GM08714 (cell line): ENCODE results near the gene C6orf141.
A peak's percentile ranks its signal among the peaks of the same experiment; 100 is the strongest.
"Not testable (repeated sequence)": the region's sequence is repeated elsewhere in the genome, so short reads cannot be mapped to it uniquely, and the experiment has no call there.

Experiments used
- H3K4me3 ChIP-seq: fragments of 200-500 bp; sonication (Bioruptor generic); 2 replicates; pipeline ENCODE4 v1.5.1; 2014; ENCODE audit warnings: mild to moderate bottlenecking, low read length, inconsistent platforms
- ZNF274 ChIP-seq: IDR thresholded peaks from 2 replicates; pipeline ENCODE4 v1.6.1; 2012; ENCODE audit warnings: mild to moderate bottlenecking, low read depth, low read length

The C6orf141 gene

DNA sequence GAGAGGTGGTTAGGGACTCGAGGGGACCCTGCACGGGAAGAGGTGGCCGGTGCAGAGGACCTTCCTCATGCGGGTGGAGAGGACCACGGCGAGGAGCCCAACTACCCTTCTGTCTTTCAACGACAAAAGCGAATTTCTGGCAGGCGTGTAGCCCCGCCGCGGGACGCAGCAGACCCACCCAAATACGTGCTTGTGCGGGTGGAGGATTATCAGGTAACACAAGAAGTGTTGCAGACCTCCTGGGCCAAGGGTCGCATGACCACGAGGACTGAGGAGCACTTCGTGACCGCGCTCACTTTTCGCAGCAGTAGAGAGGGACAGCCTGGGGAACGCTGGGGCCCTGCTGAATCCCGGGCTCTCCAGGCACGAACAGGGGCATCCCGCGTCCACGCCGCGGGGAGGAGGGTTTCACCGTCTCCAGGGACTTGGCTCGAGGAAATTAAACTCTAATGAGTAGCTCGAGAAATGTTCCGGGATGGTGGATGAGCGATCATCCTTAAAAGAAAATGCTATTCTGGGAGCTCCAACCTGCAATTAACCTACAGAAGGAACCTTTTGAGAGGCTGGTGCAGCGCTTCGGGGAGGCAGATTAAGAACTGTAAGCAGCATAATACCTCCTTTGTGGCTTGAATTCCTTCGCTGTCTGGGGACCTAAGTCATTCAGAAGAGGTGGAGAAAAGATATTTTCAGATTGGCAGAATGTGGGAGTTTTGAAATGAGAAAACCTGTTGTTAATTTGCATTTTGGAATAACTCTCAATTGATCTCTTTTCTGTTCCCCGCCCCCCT is 804 bp downstream of the C6orf141 start:
- H3K4me3 ChIP-seq, result peak overlapping the region; percentile 38
- TF ChIP-seq ZNF274, result no peak

DNA sequence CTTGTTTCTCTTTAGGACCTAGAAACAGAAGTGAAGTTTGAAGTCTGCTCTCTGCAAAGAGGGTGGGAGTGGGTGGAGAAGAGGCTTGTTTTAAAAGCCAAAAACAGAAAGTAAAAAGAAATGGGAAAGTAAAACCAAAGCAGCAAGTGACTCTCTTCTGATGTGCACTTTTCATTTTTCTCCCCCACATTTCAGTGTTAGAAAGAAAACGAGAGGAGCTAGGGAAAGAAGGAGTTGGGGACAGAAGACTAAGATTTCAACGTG is 1.3 kb downstream of the C6orf141 start:
- H3K4me3 ChIP-seq, result peak overlapping the region; percentile 38
- TF ChIP-seq ZNF274, result no peak

DNA sequence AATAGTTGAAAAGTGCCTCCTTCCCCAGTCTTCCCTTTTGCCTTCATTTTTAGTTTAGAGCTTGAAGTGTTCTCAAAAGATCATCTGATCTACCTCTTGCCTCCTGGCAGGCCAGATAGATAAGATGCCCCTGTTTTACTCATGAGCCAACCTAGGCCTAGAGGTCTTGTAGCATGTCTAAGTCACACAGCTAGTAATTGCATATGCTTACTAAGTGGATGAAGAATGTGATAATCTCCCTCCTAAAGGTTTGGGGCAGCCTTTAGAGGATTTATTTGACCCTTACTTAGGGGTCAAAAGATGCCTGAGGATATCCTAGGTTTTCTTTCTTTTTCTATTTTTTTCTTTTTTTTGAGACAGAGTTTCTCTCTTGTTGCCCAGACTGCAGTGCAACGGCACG is 2.1 kb downstream of the C6orf141 start:
- no peak for TF ChIP-seq ZNF274
- H3K4me3 ChIP-seq, result no peak overlapping the region

DNA sequence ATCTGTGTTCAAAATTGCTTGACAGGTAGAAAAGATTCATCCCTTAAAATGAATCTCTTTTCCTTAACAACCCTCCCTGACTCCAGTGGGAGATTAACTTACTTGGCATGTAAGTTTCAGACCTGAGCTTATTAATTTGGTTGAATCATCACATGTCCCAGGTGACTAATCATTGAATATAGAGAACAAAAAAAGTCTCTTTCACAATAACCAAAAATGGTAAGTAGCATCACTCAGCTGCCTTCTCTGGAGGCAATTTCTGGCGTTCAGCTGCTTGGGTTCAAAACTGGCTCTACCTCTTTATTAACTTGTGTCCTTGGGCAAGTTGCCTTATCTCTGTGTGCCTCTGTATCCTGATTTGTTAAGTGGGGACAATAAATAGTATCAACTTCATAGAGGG is 2.9 kb downstream of the C6orf141 start:
- no peak overlapping the region for H3K4me3 ChIP-seq
- TF ChIP-seq ZNF274, result no peak

DNA sequence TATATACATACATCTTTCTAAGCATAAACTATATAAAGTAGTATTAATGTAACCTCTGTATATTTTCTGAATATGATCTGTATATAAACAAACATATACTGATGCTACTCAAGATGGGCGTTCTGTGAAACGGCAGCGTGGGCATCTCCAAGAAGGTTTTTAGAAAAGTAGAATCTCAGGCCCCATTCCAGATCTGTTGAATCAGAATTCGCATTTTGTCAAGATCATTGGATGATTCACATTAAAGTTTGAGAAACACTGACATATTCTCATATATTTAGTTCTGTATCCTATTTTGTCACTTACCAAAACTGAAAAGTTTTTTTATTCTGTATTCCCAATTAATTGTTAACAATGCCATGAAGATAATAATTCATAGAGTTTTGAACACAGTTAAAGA is 5.5 kb downstream of the C6orf141 start:
- no peak for TF ChIP-seq ZNF274
- no peak overlapping the region for H3K4me3 ChIP-seq

DNA sequence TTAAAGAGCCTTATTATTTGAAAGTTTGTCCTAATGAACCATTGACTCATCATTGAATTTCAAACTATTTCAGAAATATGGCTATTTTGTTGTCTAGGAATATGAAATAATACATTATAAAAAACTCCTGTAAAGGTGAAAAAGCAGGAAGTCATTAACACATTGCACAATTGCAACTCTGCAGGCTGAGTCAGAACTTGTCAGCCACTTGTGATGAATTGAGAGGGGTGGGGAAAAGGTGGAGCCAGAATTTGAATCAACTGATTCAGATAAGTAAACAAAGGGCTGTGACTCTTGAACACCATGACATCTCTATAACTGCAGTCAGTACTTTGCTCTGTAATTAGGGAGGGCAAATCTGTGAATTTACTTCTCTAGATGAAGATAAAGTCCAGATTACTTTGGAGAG is 6.0 kb downstream of the C6orf141 start:
- no peak overlapping the region for H3K4me3 ChIP-seq
- TF ChIP-seq ZNF274, result no peak

DNA sequence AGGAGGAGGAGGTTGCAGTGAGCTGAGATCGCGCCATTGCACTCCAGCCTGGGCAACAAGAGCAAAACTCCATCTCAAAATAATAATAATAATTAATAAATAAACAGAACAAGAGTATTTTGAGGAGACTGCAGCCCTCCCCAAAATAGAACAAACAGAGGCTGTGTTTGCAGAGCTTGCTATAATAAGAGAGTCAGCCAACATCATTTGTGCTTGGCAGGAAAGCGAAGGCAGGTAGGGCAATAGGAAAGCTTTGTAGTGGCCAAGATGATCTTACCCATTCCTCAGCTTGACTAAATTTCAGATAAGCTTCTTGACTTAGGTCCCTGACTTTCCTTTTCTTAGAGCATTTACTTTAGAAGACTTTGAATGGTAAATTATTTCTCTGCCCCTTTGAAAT is 6.7 kb downstream of the C6orf141 start:
- no peak for TF ChIP-seq ZNF274
- no peak overlapping the region for H3K4me3 ChIP-seq

DNA sequence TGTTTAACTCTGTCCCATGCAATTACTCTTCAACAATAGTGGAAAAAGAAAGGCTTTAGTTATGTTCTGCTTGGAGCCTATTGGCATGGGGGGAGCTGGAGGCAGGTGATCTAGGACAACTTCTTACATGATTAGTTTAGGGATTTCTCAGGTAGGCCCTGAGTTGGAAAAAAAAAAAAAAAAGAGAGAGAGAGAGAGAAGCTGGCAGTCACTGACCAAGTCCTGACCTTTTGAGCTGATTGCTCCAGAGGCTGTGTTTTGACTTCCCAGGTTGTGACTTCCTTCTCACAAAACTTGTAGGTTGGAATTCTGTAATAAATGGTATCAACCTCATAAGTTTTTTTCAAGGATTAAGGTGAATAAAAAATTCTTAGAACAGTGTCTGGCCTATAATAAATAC is 7.8 kb downstream of the C6orf141 start:
- H3K4me3 ChIP-seq, result no peak overlapping the region
- TF ChIP-seq ZNF274, result no peak

DNA sequence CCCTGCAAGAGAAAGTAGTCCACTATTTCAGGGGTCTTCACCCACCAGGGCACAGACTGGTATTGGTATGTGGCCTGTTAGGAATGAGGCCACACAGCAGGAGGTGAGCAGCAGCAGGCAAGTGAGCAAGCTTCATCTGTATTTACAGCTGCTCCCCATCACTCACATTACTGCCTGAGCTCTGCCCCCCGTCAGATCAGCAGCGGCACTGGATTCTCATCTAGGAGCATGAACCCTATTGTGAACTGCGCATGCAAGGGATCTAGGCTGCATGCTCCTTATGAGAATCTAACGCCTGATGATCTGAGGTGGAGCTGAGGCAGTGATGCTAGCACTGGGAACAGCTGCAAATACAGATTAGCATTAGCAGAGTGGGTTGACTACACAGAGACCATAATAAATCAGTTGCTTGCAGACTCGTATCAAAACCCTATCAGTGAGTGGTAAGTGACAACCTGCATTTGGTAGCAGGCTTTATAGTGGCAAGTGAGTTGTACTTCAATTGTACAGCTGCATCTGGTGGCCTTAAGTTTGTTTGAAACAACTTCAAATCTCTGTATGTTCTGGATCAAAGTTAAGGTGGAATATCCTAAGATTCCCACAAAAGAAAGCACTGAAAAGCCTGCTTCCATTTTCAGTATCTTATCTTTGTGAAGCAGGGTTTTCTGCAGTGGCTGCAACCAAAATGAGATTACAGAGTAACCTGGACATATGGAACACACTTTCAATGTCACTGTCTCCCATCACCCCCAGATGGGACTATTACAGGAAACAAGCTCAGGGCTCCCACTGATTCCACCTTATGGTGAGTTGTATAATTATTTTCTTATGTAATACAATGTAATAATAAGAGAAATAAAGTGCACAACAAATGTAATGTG is 12.8 kb downstream of the C6orf141 start:
- no peak for TF ChIP-seq ZNF274

DNA sequence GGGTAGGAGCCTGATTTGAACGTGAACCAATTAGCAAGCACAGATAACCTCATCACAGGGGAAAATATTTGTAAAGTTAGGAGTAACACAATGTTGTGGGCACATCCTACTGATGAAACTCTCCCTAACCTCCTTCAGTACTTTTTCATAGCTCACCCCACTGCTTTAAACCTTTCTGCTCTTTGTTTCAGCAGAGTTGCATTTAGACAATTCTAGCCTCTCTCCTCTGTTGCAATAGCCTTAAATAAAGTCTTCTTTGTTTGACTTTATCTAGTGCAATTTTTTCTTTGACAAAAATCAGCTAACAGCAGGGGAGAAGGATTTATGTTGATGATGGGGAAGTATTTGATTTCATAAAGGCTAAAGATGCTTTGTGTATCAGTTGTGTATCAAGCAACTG is 14.1 kb downstream of the C6orf141 start:
- no peak overlapping the region for H3K4me3 ChIP-seq
- no peak for TF ChIP-seq ZNF274

More for the DNA sequence above, 12.8 kb downstream of the C6orf141 start:
- H3K4me3 ChIP-seq, result no peak overlapping the region

DNA sequence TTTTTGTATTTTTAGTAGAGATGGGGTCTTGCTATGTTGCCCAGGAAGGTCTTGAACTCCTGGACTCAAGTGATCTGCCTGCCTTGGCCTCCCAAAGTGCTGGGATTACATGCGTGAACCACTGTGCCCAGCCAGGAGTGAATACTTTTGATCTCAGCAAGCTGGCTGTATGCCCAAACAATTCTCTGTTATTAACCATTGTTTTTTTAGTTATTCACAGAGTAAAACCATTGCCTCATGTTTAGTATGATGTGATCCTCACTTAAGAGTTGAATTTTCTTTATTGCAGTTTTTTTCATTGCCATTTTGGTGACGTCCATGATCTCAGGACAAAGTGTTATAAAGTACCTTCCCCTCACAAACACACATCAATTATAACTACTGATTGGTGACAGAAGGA is 14.8 kb downstream of the C6orf141 start:
- H3K4me3 ChIP-seq, result no peak overlapping the region
- no peak for TF ChIP-seq ZNF274

DNA sequence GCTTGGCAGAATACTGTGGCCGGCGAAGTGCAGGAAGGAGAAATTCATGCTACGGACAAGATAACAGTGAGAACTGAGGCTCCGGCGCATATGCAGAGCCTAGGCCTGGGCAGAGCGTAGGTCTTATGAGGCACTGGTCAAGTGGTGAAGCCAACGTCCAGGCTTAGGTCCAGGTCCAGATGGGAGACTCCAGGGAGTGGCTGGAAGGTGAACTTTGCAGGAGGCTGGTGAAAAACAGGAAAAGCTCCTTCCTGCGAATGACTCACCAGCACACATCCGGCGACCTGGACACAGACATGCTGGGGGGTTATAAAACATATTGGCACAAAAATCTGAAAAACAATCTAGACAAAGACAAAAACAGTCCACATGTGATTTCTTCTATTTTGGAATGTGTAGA is 15.4 kb downstream of the C6orf141 start:
- no peak overlapping the region for H3K4me3 ChIP-seq
- TF ChIP-seq ZNF274, result no peak

DNA sequence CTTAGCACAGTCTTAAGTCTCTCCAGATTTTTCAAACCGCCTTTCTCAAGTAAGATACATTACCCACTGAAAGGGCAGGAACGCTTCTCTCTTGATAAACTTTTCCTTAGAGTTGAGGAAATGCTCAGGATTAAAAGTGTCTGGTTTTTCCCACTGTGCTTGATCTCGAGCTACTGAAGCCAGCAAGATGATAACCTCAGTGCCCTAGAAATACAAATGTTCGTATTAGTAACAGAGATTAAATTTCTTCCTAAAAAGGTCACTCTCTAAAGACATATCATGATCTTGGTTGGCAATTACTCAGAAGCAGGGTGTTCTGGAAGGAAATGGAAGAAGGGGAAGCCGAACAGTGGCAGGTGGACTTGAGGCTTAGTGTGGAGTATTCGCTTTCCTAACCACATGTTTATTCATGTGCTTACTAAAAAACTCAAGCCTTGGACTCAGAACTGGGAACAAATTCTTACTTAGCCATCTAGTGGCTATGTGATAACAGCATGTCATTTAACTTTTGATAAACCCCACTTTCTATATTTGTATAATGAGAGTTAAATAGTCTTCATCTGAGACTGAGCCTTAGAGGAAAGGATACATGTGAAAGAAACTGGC is 20.1 kb downstream of the C6orf141 start:
- TF ChIP-seq ZNF274, result no peak
- no peak overlapping the region for H3K4me3 ChIP-seq

DNA sequence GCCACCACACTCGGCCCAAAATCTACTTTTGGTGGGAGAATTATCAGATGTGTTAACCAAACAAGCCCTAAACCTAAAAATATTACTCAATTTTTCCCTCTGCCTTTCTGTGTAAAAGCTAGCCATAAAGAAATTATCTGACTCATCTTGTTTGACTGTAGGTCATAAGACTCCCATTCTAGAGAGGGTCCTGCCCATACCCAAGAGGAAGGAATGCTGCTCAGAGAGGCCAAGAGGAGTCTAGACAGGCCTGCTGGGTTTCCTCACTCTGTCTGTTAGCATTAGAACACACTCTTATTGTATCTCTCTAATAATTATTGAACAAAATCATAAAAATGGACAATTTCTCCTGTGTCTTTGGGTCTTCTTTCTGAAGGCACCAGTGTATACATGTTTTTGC is 26.1 kb downstream of the C6orf141 start:
- no peak overlapping the region for H3K4me3 ChIP-seq
- no peak for TF ChIP-seq ZNF274

DNA sequence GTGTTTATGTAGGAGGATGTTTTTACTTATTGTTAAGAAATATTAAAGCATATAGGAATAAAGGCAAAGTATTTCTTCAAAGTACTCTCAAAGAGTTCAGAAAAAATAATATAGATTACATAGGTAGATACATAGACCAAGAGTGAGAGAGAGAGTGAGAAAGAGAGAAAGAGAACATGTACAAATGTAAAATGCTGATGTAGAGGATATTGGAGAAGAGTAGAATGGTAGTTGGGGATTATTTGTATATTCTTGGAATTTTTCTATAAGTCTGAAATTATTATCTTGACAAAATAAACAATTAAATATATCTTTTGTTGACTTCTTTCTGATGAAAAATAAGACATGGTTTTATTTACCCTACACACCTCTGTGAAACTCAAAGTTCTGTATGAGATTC is 29.2 kb downstream of the C6orf141 start:
- no peak for TF ChIP-seq ZNF274
- no peak overlapping the region for H3K4me3 ChIP-seq

DNA sequence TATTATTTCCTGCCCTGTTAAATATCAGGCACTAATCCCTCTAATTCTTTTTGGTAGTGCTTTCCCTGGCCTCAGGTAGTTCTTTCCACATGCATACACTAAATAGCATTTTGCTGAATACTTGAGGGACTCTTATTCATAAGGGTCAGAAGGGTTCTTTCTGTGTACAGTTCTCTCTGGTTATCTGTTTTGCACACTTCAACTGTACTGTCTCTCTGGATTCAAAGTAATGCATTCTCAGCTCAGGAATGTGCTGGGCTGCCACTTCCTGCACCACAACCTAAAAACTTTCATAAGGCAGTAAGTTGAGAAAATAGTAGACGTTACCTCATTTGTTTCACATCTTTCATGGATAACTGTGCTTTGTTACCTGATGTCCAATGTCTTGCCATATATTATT is 32.1 kb downstream of the C6orf141 start:
- no peak for TF ChIP-seq ZNF274

DNA sequence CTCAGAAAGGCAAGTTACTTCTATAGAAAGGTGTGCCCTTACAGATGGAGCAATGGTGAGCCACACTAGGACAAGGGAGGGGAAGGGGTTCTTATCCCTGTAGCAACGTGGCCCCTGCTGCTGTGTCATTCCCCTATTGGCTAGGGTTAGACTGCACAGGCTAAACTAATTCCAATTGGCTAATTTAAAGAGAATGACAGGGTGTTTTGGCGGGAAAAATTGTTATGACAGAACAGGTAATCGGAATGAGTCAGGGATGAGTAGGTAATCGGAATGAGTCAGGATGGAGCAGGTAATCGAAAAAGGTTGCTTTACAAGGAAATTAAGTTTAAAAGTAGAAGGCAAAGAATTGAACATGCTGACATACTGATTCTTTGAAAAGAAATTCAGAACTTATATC is 36.8 kb downstream of the C6orf141 start:
- H3K4me3 ChIP-seq, result not testable (repeated sequence)

More for the DNA sequence above, 32.1 kb downstream of the C6orf141 start:
- H3K4me3 ChIP-seq, result no peak overlapping the region
